Activated CD4-positive, alpha-beta T cell treated with anti-CD3 and anti-CD28 coated beads for 36 hours (primary cell): ENCODE results near the gene CCDC81. TPM values are rescaled to one million over a fixed set of nuclear protein-coding genes. Genes with fewer than 3 reads are reported as not detected.
"Not testable (repeated sequence)": the region's sequence is repeated elsewhere in the genome, so short reads cannot be mapped to it uniquely, and the experiment has no call there.

Source experiments
- ATAC-seq: fragments of 200-7000 bp; cut with Tn5 transposase; one replicate; pipeline ENCODE4 v1.10.0; 2021; ENCODE audit warnings: mild to moderate bottlenecking, moderate library complexity
- CTCF ChIA-PET: fragments of 350-600 bp; sonication (Branson Sonifier 250); formaldehyde crosslinking; loops from one replicate; lab custom pipeline; 2021; ENCODE audit warnings: antibody characterized with exemption; lab: Charles Lee
- POLR2A ChIA-PET: fragments of 350-600 bp; sonication (Branson Sonifier 250); formaldehyde crosslinking; loops from one replicate; lab custom pipeline; 2021; ENCODE audit warnings: antibody characterized with exemption, inconsistent platforms; lab: Charles Lee
- DNase-seq: peaks from one replicate; pipeline ENCODE4 v3.0.0-alpha.2; 2020
- H3K27ac Mint-ChIP-seq: one replicate; pipeline ENCODE4 v1.8.0; 2021; ENCODE audit warnings: mixed read lengths
- H3K27me3 Mint-ChIP-seq: one replicate; pipeline ENCODE4 v1.8.0; 2021; ENCODE audit warnings: mixed read lengths
- H3K36me3 Mint-ChIP-seq: one replicate; pipeline ENCODE4 v1.8.0; 2021; ENCODE audit warnings: low read depth, mixed read lengths
- H3K4me1 Mint-ChIP-seq: one replicate; pipeline ENCODE4 v1.8.0; 2021; ENCODE audit warnings: mixed read lengths
- H3K4me3 Mint-ChIP-seq: one replicate; pipeline ENCODE4 v1.8.0; 2021; ENCODE audit warnings: mild to moderate bottlenecking, moderate library complexity, mixed read lengths
- H3K9me3 Mint-ChIP-seq: one replicate; pipeline ENCODE4 v1.8.0; 2021; ENCODE audit warnings: low read depth, mixed read lengths
- intact Hi-C, 2 experiments: fragments of 100-400 bp; cut with DNase I in 1 of 2; cut with micrococcal nuclease in 1 of 2; formaldehyde crosslinking; loops; one replicate each; pipeline versions ENCODE4 v1.14.2 to v1.15.1; 2022 to 2024; cut with DNase I, micrococcal nuclease
- total RNA-seq, 2 experiments: library from RNA; stranded (reverse); gene quantifications; one replicate each; pipeline ENCODE4 v1.2.3, GENCODE V29; 2021

CCDC81 gene
- total RNA-seq, 2 experiments from 2014 or later = 0.79 to 0.82 TPM

DNA sequence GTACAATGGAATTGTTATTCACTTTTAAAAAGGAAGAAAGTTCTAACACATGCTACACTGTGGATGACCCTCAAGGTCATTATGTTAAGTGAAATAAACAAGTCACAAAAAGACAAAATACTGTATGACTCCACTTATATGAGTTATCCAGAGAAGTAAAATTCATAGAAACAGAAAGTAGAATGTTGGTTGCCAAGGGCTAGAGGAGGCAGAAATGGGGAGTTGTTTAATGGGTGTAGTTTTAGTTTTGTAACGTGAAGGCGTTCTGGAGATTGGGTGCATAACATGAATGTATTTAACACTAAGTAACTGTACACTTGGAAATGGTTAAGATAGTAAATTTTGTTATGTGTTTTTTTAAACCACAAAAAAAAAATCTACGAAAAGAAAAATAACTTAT is 43.8 kb downstream of the CCDC81 start:
- Mint-ChIP-seq H3K4me1 (peaks cover 10% of the 10 kb centered on the region), H3K36me3 (no peaks in the 10 kb centered on the region), H3K9me3 (no peaks in the 10 kb centered on the region), H3K4me3 (no peak overlapping the region), H3K27ac (no peak overlapping the region), H3K27me3 (no peaks in the 10 kb centered on the region)
- ATAC-seq (peak; percentile 60), DNase-seq (no peak)
- CTCF ChIA-PET = interaction anchor here (0.8 to 1.5 kb wide), 5 partner anchors 37 to 564 kb away, joined by 3 read pairs; partner anchors contain the start of gene CCDC83
- intact Hi-C loops = loop anchor here (2.0 to 10.0 kb wide), 2 partner anchors 474 to 478 kb away; no protein-coding TSS in a partner anchor
- POLR2A ChIA-PET = no interaction called here

- ATAC-seq (peak; percentile 83), DNase-seq (peak; percentile 19)
- H3K9me3 Mint-ChIP-seq = no peaks in the 10 kb centered on the region
- no peak overlapping the region for H3K4me3 Mint-ChIP-seq
- peaks cover 10% of the 10 kb centered on the region for H3K4me1 Mint-ChIP-seq
- ChIA-PET POLR2A (no interaction called here), CTCF (interaction anchor here (0.8 to 1.5 kb wide), 6 partner anchors 36 to 564 kb away, joined by 3 read pairs; partner anchors contain the start of gene CCDC83)
- no peaks in the 10 kb centered on the region for H3K36me3 Mint-ChIP-seq
- no peaks in the 10 kb centered on the region for H3K27me3 Mint-ChIP-seq
- no peak overlapping the region for H3K27ac Mint-ChIP-seq
- intact Hi-C loops = loop anchor here (1.0 to 10.0 kb wide), 3 partner anchors 474 to 565 kb away; no protein-coding TSS in a partner anchor
Observed at GRCh38 chr11:86418917-86419316, 44.2 kb downstream of the CCDC81 start.

DNA sequence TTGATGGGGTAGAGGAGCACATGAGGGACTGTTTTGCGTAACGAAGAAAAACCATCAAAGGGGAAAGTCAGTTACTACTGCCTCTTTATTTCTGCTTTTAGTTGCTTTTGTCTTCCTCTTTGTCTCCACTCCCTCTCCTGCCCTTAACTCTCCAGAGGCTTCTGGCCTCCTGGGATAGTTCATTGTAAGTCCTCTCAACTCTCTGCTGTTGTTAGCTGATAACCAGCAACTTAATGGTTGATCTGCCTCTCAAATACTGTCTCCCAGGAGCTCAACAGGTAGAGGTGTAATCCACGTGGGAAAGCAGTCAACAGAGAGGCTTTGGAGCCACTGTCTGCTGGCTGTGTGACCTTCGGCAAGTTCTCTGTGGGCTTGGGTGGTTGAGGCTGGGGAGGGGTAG is 47.3 kb downstream of the CCDC81 start:
- DNase-seq (no peak), ATAC-seq (no peak)
- Mint-ChIP-seq H3K36me3 (no peaks in the 10 kb centered on the region), H3K27ac (no peak overlapping the region), H3K4me1 (peaks cover 10% of the 10 kb centered on the region), H3K27me3 (no peaks in the 10 kb centered on the region), H3K9me3 (peaks cover 5% of the 10 kb centered on the region), H3K4me3 (no peak overlapping the region)
- CTCF ChIA-PET = interaction anchor here (0.6 kb wide), 3 partner anchors 150 to 911 kb away, joined by 3 read pairs; no protein-coding TSS in a partner anchor
- intact Hi-C loops = no loop called here
- POLR2A ChIA-PET = no interaction called here

DNA sequence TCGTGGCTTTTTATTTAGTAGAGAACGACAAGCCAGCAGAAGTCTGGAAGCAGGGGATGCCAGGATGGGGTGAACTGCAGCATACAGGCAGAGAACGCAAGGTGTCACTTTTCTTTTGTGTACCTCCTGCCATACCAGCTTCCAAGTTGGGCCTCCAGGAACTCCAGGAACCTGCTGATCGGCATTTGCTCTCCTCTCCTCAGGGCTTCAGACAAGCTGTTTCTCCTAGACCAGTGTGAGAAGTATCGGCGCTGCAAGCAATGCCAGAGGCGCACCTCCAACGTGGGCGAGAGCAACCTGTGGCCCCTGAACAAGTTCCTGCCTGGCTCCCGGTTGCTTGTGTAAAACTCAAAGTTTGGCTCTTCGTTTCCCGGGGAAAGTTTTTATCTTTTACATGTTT is 47.7 kb downstream of the CCDC81 start:
- no peak for DNase-seq
- H3K27ac Mint-ChIP-seq = no peak overlapping the region
- peaks cover 5% of the 10 kb centered on the region for H3K9me3 Mint-ChIP-seq
- no peaks in the 10 kb centered on the region for H3K27me3 Mint-ChIP-seq
- no peak for ATAC-seq
- CTCF ChIA-PET = interaction anchor here (0.6 kb wide), 1 partner anchor 149 kb away, joined by 3 read pairs; no protein-coding TSS in a partner anchor
- intact Hi-C loops = no loop called here
- H3K4me3 Mint-ChIP-seq = no peak overlapping the region
- peaks cover 10% of the 10 kb centered on the region for H3K4me1 Mint-ChIP-seq
- H3K36me3 Mint-ChIP-seq = no peaks in the 10 kb centered on the region
- POLR2A ChIA-PET = no interaction called here

- H3K9me3 Mint-ChIP-seq, H3K27ac Mint-ChIP-seq, intact Hi-C loops, ATAC-seq, H3K4me3 Mint-ChIP-seq, POLR2A ChIA-PET, DNase-seq, H3K27me3 Mint-ChIP-seq, H3K4me1 Mint-ChIP-seq, H3K36me3 Mint-ChIP-seq: not testable (repeated sequence)
- CTCF ChIA-PET = interaction anchor here (0.6 kb wide), 2 partner anchors 24 to 32 kb away, joined by 3 to 6 read pairs; no protein-coding TSS in a partner anchor
Observed at GRCh38 chr11:86423488-86423887, 48.8 kb downstream of the CCDC81 start.

DNA sequence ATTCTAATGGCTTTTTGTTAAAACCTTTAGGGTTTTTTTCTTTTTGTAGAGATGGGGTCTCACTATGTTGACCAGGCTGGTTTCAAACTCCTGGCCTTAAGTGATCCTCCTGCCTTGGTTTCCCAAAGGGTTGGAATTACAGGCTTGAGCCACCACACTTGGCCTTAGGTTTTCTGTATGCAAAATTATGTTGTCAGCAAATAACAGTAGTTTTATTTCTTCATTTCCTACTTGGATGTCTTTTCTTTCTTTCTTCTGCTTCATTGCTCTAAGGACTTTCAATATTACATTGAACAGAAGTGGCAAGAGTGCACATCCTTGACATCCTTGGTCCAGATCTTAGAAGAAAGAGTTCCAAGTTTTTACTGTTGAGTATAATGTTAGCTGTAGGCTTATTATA is 52.8 kb downstream of the CCDC81 start:
- ChIA-PET POLR2A (no interaction called here), CTCF (no interaction called here)
- no peak overlapping the region for H3K27ac Mint-ChIP-seq
- no peaks in the 10 kb centered on the region for H3K4me1 Mint-ChIP-seq
- intact Hi-C loops = no loop called here
- peaks cover 8% of the 10 kb centered on the region for H3K9me3 Mint-ChIP-seq
- H3K36me3 Mint-ChIP-seq = no peaks in the 10 kb centered on the region
- no peak for ATAC-seq
- H3K27me3 Mint-ChIP-seq = peaks cover 3% of the 10 kb centered on the region
- no peak overlapping the region for H3K4me3 Mint-ChIP-seq
- no peak for DNase-seq

DNA sequence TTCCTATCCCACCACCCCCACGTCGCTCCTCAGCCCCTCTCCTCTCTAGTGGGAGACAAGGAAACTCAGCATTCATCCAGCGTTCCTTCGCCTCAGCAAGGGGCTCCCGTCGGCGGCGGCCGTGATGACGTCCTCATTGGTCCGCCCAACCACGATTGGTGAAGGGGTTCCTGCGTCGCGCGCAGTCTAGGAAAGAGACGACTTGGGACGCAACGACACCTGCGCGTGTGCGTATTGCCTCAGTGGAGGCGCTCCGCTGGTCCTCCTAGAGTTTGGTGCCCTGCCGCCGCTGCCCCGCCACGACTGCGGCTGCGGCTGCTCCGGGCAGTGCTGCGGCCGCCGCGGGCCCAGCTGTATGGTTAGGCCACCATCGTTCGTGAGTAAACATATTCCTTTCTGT is 56.6 kb downstream of the CCDC81 start:
- peaks cover 3% of the 10 kb centered on the region for H3K36me3 Mint-ChIP-seq
- CTCF ChIA-PET = no interaction called here
- peaks cover 10% of the 10 kb centered on the region for H3K9me3 Mint-ChIP-seq
- peaks cover 3% of the 10 kb centered on the region for H3K27me3 Mint-ChIP-seq
- H3K4me3 Mint-ChIP-seq = peak overlapping the region; percentile 48
- DNase-seq (peak; percentile 21), ATAC-seq (no peak)
- intact Hi-C loops = no loop called here
- POLR2A ChIA-PET = no interaction called here
- no peak overlapping the region for H3K27ac Mint-ChIP-seq
- no peaks in the 10 kb centered on the region for H3K4me1 Mint-ChIP-seq

- H3K27ac Mint-ChIP-seq, ATAC-seq, intact Hi-C loops, POLR2A ChIA-PET, H3K9me3 Mint-ChIP-seq, H3K4me3 Mint-ChIP-seq, H3K27me3 Mint-ChIP-seq, H3K36me3 Mint-ChIP-seq, DNase-seq, H3K4me1 Mint-ChIP-seq: not testable (repeated sequence)
- CTCF ChIA-PET = interaction anchor here (1.1 kb wide), 1 partner anchor 13 kb away, joined by 3 read pairs; no protein-coding TSS in a partner anchor
Observed at GRCh38 chr11:86433361-86434095, 58.8 kb downstream of the CCDC81 start.

GRCh38 chr11:86435711-86436110 is 61.0 kb downstream of the CCDC81 start:
- peaks cover 2% of the 10 kb centered on the region for H3K9me3 Mint-ChIP-seq
- intact Hi-C loops = no loop called here
- DNase-seq (no peak), ATAC-seq (no peak)
- H3K27ac Mint-ChIP-seq = no peak overlapping the region
- peaks cover 2% of the 10 kb centered on the region for H3K4me1 Mint-ChIP-seq
- CTCF ChIA-PET = interaction anchor here (0.6 to 0.7 kb wide), 2 partner anchors 36 to 593 kb away, joined by 3 to 5 read pairs; no protein-coding TSS in a partner anchor
- H3K27me3 Mint-ChIP-seq = no peaks in the 10 kb centered on the region
- H3K36me3 Mint-ChIP-seq = peaks cover 3% of the 10 kb centered on the region
- POLR2A ChIA-PET = no interaction called here
- no peak overlapping the region for H3K4me3 Mint-ChIP-seq

GRCh38 chr11:86438685-86439084 is 64.0 kb downstream of the CCDC81 start:
- Mint-ChIP-seq H3K9me3 (no peaks in the 10 kb centered on the region), H3K36me3 (no peaks in the 10 kb centered on the region), H3K27me3 (no peaks in the 10 kb centered on the region), H3K4me1 (peaks cover 15% of the 10 kb centered on the region), H3K4me3 (no peak overlapping the region), H3K27ac (no peak overlapping the region)
- no peak for ATAC-seq
- CTCF ChIA-PET = no interaction called here
- POLR2A ChIA-PET = no interaction called here
- intact Hi-C loops = no loop called here
- no peak for DNase-seq

DNA sequence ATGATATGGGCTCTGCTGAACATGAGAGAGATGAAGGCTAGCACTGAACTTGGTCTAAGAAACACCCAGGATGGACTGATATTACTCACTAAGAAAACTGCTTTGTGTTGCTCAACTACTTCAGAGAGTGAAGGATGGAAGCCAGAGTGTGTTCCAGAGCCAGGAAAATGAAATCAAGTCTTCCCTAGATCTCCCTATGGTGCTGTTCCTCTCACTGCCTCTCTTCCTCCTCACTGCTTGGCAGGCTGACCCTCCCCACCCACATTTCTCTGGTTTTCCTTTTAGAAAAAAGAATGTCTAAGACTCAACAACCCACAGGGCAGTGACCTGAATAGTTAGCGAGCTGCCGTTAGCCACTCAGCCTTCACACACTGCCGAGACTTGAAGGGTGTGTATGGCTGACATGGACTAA is 65.6 kb downstream of the CCDC81 start:
- ATAC-seq (no peak), DNase-seq (no peak)
- POLR2A ChIA-PET = no interaction called here
- Mint-ChIP-seq H3K4me1 (peaks cover 25% of the 10 kb centered on the region), H3K9me3 (no peaks in the 10 kb centered on the region), H3K27me3 (no peaks in the 10 kb centered on the region), H3K4me3 (no peak overlapping the region), H3K36me3 (peaks cover 2% of the 10 kb centered on the region), H3K27ac (no peak overlapping the region)
- intact Hi-C loops = loop anchor here in 1 of 2 experiments (10.0 kb wide), 1 partner anchor 586 kb away; the partner anchor contains the start of gene CCDC83
- CTCF ChIA-PET = no interaction called here

GRCh38 chr11:86440843-86441242 is 66.2 kb downstream of the CCDC81 start:
- POLR2A ChIA-PET = no interaction called here
- intact Hi-C loops = loop anchor here in 1 of 2 experiments (10.0 kb wide), 1 partner anchor 586 kb away; the partner anchor contains the start of gene CCDC83
- DNase-seq (no peak), ATAC-seq (no peak)
- Mint-ChIP-seq H3K9me3 (no peaks in the 10 kb centered on the region), H3K27ac (no peak overlapping the region), H3K4me1 (peaks cover 25% of the 10 kb centered on the region), H3K4me3 (no peak overlapping the region), H3K36me3 (peaks cover 2% of the 10 kb centered on the region), H3K27me3 (no peaks in the 10 kb centered on the region)
- CTCF ChIA-PET = no interaction called here
